HG03439 (cell line): ENCODE data around the gene SMARCD3.

Experiments
- ATAC-seq: cut with Tn5 transposase; IDR thresholded peaks from one replicate; pipeline ENCODE4 v1.9.1; 2021; ENCODE audit warnings: mild to moderate bottlenecking, moderate library complexity; ENCODE audit not compliant: unreplicated experiment

The SMARCD3 gene

GRCh38 chr7:151272877-151273276 lies 24.4 kb upstream of the SMARCD3 start:
- ATAC-seq, result no peak

DNA sequence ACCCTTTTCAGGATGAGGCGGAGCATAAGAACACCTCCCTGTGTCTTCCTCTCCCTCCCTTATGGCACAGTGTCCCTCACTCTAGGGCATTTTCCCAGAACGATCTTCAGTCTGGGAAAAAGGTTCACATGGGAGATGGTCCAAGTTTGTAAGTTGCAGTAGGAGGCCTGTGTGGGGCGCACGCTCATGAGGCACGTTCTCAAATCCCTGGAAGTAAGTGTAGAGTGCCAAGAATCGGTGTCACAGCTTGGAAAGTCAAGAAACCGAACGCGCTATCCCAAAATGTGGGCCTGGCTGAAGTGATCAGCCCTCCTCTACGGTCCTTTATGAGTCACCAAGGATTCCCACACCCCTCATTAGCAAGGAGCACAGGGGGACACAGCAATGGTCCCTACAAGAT lies 23.9 kb upstream of the SMARCD3 start:
- ATAC-seq, result no peak

DNA sequence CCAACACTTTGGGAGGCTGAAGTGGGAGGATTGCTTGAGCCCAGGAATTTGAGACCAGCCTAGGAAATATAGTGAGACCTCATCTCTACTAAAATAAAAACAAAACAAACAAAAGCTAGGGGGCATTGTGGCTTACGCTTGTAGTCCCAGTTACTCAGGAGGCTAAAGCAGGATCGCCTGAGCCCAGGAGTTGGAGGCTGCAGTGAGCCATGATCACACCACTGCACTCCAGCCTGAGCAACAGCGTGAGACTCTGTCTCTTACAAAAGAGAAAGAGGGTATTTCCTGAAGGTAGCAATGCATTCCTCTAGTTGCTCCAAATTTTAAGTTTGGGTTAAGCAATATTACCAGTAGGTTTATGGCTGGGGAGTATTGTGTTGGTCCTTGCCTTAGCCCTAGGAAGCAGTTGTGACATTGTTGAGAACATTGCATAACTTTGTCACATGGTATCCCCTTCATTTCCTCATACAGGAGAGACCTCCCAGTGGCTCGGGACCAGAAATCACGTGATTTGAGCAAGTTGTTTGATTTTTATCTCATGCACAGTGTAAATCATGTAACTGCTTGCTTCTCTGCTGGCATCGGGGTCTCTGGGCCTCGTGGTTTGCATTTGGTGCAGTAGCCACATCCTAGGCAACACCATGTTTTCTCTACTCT lies 23.3 kb upstream of the SMARCD3 start:
- ATAC-seq, result no peak

GRCh38 chr7:151269511-151269910 lies 21.0 kb upstream of the SMARCD3 start:
- ATAC-seq, result no peak

DNA sequence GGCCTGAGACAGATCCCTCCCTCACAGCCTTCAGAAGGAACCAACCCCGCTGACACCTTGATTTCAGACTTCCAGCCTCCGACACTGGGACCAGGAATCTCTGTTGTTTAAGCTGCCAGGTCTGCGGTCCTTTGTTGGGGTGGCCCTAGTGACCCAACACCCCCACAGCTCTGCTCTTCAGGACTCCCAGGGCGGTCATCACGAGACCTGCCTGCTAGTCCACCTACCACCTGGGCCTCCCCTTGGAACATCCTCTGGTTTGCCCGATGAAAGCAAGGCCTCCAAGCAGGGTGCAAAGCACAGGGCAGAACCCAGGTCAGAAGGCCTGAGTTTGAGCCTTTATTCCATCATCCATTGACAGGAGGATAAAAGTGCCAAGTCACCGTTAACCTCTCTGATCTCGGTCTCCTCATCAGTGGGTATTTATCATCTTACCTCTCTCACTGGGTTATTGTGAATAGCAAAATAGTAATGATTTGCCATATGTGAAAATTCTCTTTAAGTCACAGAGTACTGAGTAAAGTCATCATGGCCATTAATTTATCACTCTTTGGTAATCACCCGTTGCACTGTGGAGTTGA lies 16.9 kb upstream of the SMARCD3 start:
- ATAC-seq, result no peak

GRCh38 chr7:151264615-151265014 lies 16.1 kb upstream of the SMARCD3 start:
- no peak for ATAC-seq

DNA sequence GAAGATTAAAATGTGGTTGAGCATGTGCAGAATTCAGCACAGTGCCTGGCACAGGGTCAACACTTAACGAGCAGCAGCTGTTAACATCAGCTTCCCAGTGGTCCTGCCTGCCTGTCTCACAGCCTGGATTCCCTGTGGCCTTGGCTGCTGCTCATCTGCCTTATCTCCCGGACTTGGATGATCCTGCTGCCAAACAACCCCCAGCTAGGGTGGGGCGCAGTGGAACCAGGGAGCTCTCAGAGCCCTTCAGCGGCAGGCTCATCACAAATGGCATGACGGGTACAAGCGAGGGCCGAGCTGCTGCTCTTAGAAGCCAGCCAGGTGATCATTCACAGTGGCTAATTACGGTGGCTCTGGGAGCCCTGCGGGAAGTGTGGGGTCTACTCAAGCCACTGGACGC lies 13.0 kb upstream of the SMARCD3 start:
- ATAC-seq, result no peak

- no peak for ATAC-seq
Observed at GRCh38 chr7:151260883-151261282, 12.4 kb upstream of the SMARCD3 start.

- no peak for ATAC-seq
Observed at GRCh38 chr7:151260471-151260870, 12.0 kb upstream of the SMARCD3 start.

GRCh38 chr7:151257990-151258389 lies 9.5 kb upstream of the SMARCD3 start:
- no peak for ATAC-seq

GRCh38 chr7:151256410-151257045 lies 8.0 kb upstream of the SMARCD3 start:
- ATAC-seq, result no peak

- ATAC-seq, result no peak
Observed at GRCh38 chr7:151255390-151255789, 6.9 kb upstream of the SMARCD3 start.

DNA sequence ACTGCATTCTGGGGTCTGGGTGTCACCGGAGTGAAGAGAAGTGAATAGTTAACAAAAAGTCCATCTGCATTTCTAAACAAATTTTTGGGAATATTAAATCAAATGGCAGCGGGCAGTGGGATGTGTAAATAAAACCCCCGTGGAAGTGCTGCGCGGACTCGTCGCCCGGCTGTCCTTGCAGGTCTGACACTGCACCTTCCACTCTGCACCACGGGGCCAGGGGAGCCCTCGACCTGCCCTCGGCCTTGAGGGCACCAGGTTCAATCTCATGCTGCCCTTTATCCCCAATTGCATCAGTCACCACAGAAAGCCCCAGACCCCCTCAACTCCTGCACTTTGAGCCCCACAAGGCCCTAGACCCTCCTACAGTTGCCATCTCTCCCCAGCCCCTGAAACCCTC lies 6.4 kb upstream of the SMARCD3 start:
- ATAC-seq, result no peak

DNA sequence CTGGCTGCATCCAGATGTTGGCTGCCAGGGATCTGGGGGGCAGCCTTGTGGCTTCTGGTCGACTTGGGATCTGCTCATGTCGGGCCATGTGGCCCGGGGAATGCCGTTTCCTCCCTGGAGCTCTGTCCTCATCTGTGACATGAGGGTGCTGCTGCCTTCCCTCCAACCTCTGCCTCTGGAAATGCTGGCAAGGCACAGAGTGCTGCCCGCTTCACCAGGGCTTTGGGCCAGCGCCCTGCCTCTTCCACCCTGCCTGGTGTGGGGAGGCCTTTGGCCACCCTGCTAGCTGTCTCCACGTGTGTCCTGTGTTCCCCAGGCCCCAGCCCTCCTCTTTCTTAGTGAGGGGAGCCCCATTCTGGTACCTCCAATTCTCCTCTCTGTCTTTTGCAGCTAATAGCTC lies 5.8 kb upstream of the SMARCD3 start:
- no peak for ATAC-seq

GRCh38 chr7:151252961-151253711 lies 4.6 kb upstream of the SMARCD3 start:
- ATAC-seq, result no peak

- no peak for ATAC-seq
Observed at GRCh38 chr7:151252561-151252835, 4.0 kb upstream of the SMARCD3 start.

GRCh38 chr7:151251689-151252560 lies 3.4 kb upstream of the SMARCD3 start:
- no peak for ATAC-seq

- ATAC-seq, result no peak
Observed at GRCh38 chr7:151251328-151251688, 2.8 kb upstream of the SMARCD3 start.

DNA sequence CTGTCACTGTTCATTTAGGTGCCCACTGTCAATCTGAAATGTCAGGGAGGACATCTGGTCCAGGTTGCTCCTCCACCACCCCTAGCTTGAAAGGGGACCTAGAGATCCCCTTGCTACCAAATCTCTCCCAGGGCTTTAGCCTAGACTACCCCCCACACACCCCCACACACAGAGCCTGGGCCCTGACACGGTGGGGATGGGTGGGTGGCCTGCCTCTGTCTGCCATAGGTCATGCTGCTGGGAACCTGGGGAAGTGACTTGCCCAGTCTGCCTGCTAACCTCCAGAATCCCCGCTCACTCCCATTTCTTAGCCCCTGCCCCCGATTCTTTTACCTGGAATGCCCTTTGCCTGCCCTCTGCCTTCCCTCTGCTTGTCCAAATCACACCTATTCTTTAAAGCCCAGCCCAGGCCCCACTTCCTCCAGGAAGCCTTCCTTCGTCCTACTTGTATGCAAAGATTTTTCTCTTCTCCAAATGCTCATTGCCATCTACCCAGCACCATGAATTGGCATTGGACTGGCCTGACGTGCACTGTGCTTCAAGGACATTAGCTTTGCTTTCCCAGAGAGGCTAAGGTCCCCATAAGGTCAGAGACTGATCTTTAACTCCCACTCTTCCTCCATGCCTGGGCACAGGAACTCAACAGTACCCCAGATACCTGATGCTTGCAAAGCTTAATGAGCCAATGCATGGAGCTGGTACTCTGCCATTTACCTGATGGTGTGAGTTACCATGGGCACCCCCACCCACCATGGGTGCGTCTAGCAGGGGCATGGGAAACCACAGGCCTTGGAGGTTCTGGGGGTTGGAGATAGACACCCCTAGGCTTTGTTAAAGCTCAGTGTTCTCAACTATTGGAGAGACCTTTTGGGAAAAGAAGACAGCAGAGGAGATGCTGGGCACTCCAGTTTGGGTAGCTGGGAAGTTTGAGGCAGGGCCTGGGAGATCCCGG lies 2.0 kb upstream of the SMARCD3 start:
- no peak for ATAC-seq

DNA sequence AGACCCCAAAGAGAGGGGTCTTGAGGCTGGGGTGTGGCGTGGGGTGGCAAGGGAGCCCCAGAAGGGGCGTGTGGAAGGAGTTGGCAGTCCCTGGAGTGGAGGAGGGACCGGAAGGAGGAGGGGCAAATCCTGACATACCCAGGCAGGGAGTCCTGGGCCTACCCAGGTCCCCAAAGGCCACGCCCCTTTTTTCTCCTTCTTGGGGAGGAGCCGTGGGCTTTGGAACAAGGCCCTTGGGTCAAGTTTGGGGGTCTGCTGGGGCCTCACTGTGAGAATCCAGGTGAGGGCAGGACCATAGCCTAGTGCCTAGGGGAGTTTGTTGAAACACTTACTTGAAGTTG lies 1.2 kb upstream of the SMARCD3 start:
- ATAC-seq, result no peak
